ENCODE data around the gene STOX1. TPM values are rescaled to one million over a fixed set of nuclear protein-coding genes. Genes with fewer than 3 reads are reported as not detected.
"Not testable (repeated sequence)": the region's sequence is repeated elsewhere in the genome, so short reads cannot be mapped to it uniquely, and the experiment has no call there.

STOX1 gene
- total and polyA plus RNA-seq, 10 of the 15 experiments (the other 5 are each of a cell fraction or from before 2014, with no cell fraction given): 0.18 to 1.2 (median 0.67) TPM; not detected in 1

- TF ChIP-seq NFXL1 (IDR thresholded peaks at IDR 0.05; ENCODE audit: borderline replicate concordance): no peak
- TF ChIP-seq SRF (IDR thresholded peaks at IDR 0.05; ENCODE audit: low read depth in 2 of 2, low read length in 2 of 2): no peak
- no peak for TF ChIP-seq RELB (IDR thresholded peaks at IDR 0.05; ENCODE audit: low read depth)
- no peak for TF ChIP-seq ZZZ3 (IDR thresholded peaks at IDR 0.05; ENCODE audit: control insufficient read depth, insufficient read length, low read depth)
- TF ChIP-seq ZNF24 (IDR thresholded peaks at IDR 0.05): no peak
- TF ChIP-seq, protein P1, sequence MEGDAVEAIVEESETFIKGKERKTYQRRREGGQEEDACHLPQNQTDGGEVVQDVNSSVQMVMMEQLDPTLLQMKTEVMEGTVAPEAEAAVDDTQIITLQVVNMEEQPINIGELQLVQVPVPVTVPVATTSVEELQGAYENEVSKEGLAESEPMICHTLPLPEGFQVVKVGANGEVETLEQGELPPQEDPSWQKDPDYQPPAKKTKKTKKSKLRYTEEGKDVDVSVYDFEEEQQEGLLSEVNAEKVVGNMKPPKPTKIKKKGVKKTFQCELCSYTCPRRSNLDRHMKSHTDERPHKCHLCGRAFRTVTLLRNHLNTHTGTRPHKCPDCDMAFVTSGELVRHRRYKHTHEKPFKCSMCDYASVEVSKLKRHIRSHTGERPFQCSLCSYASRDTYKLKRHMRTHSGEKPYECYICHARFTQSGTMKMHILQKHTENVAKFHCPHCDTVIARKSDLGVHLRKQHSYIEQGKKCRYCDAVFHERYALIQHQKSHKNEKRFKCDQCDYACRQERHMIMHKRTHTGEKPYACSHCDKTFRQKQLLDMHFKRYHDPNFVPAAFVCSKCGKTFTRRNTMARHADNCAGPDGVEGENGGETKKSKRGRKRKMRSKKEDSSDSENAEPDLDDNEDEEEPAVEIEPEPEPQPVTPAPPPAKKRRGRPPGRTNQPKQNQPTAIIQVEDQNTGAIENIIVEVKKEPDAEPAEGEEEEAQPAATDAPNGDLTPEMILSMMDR (IDR thresholded peaks at IDR 0.05 in 2 of 3, conservative IDR thresholded peaks at IDR 0.05 in 1 of 3; ENCODE audit: control insufficient read depth in 2 of 3, extremely low read depth in 1 of 3, insufficient read depth in 1 of 3, low read depth in 3 of 3, low read length in 3 of 3): no peak
- no peak for TF ChIP-seq CHD4 (IDR thresholded peaks at IDR 0.05)
These were observed 10.4 kb upstream of the STOX1 start (continued) for GRCh38 chr10:68816796-68817412.

GRCh38 chr10:68820359-68820758 is 7.0 kb upstream of the STOX1 start:
- H3K9me3 ChIP-seq (replicated peaks; ENCODE audit: control insufficient read depth, insufficient read depth, low read length); RAD21 ChIA-PET (ENCODE audit: unreplicated experiment); H2AFZ ChIP-seq (ENCODE audit: control insufficient read depth, low read depth, low read length); FAIRE-seq; H3K36me3 ChIP-seq (ENCODE audit: control insufficient read depth in 2 of 2, insufficient read depth in 2 of 2, low read length in 1 of 2); H3K4me3 ChIP-seq; SMC1A ChIA-PET (ENCODE audit: uncharacterized antibody, unreplicated experiment); POLR2A ChIA-PET; H3K9ac ChIP-seq (ENCODE audit: control insufficient read depth, insufficient read depth, low read length); H3K4me1 ChIP-seq (ENCODE audit: control insufficient read depth, insufficient read depth, low read length); BruUV-seq (replicated peaks); H4K20me1 ChIP-seq (ENCODE audit: control insufficient read depth, insufficient read depth); H3K27ac ChIP-seq (ENCODE audit: control insufficient read depth, insufficient read depth); H3K27me3 ChIP-seq (replicated peaks in 1 of 2; ENCODE audit: control insufficient read depth in 2 of 2, insufficient read depth in 2 of 2, low read length in 1 of 2); ATAC-seq; H3K79me2 ChIP-seq (ENCODE audit: control insufficient read depth, insufficient read depth, low read length); CTCF ChIA-PET; H3K4me2 ChIP-seq (ENCODE audit: control insufficient read depth, insufficient read depth); DNase-seq (ENCODE audit: low read depth, low spot score); intact Hi-C loops (cut with micrococcal nuclease; ENCODE audit: unreplicated experiment); in situ Hi-C loops (cut with MboI): not testable (repeated sequence)
- 87% methylated on average over 1 of the region's 1 CpG for WGBS (ENCODE audit: insufficient coverage, insufficient replicate concordance, low lambda C conversion rate, missing lambda C conversion rate)

All from GM12878 (cell line).